GM10266 (cell line): ENCODE data around the gene CEMP1.

Experiments used
- DNase-seq: peaks from one replicate; pipeline ENCODE4 v3.0.0; 2012; ENCODE audit errors: extremely low spot score
- CTCF ChIP-seq: IDR thresholded peaks from 2 replicates; pipeline ENCODE4 v1.5.1; 2012; ENCODE audit warnings: mild to moderate bottlenecking, low read depth; ENCODE audit not compliant: control insufficient read depth, insufficient read depth; ENCODE audit errors: missing control alignments

CEMP1 gene

GRCh38 chr16:2513405-2514332 lies 17.5 kb downstream of the CEMP1 start, which contains the start of gene ATP6V0C:
Gene ATP6V0C, plus strand, starts transcription at chr16:2513952. Its CDS starts 152 bp downstream, at chr16:2514104.
- no peak for TF ChIP-seq CTCF
- DNase-seq = peak; percentile 98

GRCh38 chr16:2512735-2513404 lies 18.3 kb downstream of the CEMP1 start:
- TF ChIP-seq CTCF = peak; percentile 30
- no peak for DNase-seq

- no peak for DNase-seq
- TF ChIP-seq CTCF = no peak
Measured at GRCh38 chr16:2511996-2512734, 19.0 kb downstream of the CEMP1 start.

- no peak for DNase-seq
Measured at GRCh38 chr16:2511128-2511800, 19.9 kb downstream of the CEMP1 start.

GRCh38 chr16:2508722-2509400 lies 22.3 kb downstream of the CEMP1 start:
- no peak for TF ChIP-seq CTCF

More at GRCh38 chr16:2511128-2511800, 19.9 kb downstream of the CEMP1 start:
- no peak for TF ChIP-seq CTCF

GRCh38 chr16:2507665-2508064 lies 23.5 kb downstream of the CEMP1 start:
- TF ChIP-seq CTCF = no peak
- no peak for DNase-seq

More at GRCh38 chr16:2508722-2509400, 22.3 kb downstream of the CEMP1 start:
- DNase-seq = no peak
